OCI-LY1 (cell line): Measurements from ENCODE around the gene PLXNA1.

ENCODE experiments used
- H2AFZ ChIP-seq: fragments of 200-600 bp; sonication (generic), shearing (Covaris generic); 2 replicates; pipeline ENCODE4 v1.6.0; 2014; ENCODE audit warnings: antibody characterized with exemption, mild to moderate bottlenecking, low read length
- H3F3A ChIP-seq: fragments of 200-600 bp; sonication (generic), shearing (Covaris generic); 2 replicates; pipeline ENCODE4 v1.6.0; 2014; ENCODE audit warnings: mild to moderate bottlenecking, antibody characterized with exemption, low read length, moderate library complexity; ENCODE audit not compliant: insufficient read depth
- H3K27ac ChIP-seq: fragments of 200-600 bp; sonication (generic); 2 replicates; pipeline ENCODE4 v1.5.1; 2014; ENCODE audit warnings: low read length, mixed run types, mild to moderate bottlenecking, low read depth; ENCODE audit not compliant: poor library complexity, severe bottlenecking
- H3K27me3 ChIP-seq: fragments of 200-600 bp; sonication (generic); 2 replicates; pipeline ENCODE4 v1.6.0; 2014; ENCODE audit warnings: antibody characterized with exemption, mild to moderate bottlenecking, low read length, moderate library complexity; ENCODE audit not compliant: insufficient read depth
- H3K36me3 ChIP-seq: fragments of 200-600 bp; sonication (generic); 2 replicates; pipeline ENCODE4 v1.6.1; 2014; ENCODE audit warnings: mild to moderate bottlenecking, antibody characterized with exemption, low read length, moderate library complexity, mixed read lengths; ENCODE audit not compliant: insufficient read depth
- H3K4me1 ChIP-seq: fragments of 200-600 bp; sonication (generic); 2 replicates; pipeline ENCODE4 v1.5.1; 2014; ENCODE audit warnings: mild to moderate bottlenecking, low read length, moderate library complexity; ENCODE audit not compliant: insufficient read depth, severe bottlenecking
- H3K4me2 ChIP-seq: fragments of 200-600 bp; sonication (generic), shearing (Covaris generic); 2 replicates; pipeline ENCODE4 v1.6.1; 2014; ENCODE audit warnings: low read length
- H3K4me3 ChIP-seq: fragments of 200-600 bp; sonication (generic); 2 replicates; pipeline ENCODE4 v1.5.1; 2014; ENCODE audit warnings: low read length, low read depth, mild to moderate bottlenecking, mixed read lengths; ENCODE audit not compliant: poor library complexity, severe bottlenecking
- H3K79me2 ChIP-seq: fragments of 200-600 bp; shearing (Covaris generic); 2 replicates; pipeline ENCODE4 v1.6.1; 2016; ENCODE audit warnings: mixed run types, low read length, mixed read lengths; ENCODE audit not compliant: insufficient read depth
- H3K9ac ChIP-seq: fragments of 200-600 bp; sonication (generic), shearing (Covaris generic); 2 replicates; pipeline ENCODE4 v1.6.1; 2014; ENCODE audit warnings: mild to moderate bottlenecking, low read length, mixed read lengths
- H3K9me2 ChIP-seq: fragments of 200-600 bp; sonication (generic), shearing (Covaris generic); 2 replicates; pipeline ENCODE4 v1.6.1; 2014; ENCODE audit warnings: low read depth, mild to moderate bottlenecking, low read length, mixed read lengths
- H3K9me3 ChIP-seq: fragments of 200-600 bp; shearing (Covaris generic); 2 replicates; pipeline ENCODE4 v1.6.1; 2014; ENCODE audit warnings: low read length, mixed read lengths
- H4K20me1 ChIP-seq: fragments of 200-600 bp; sonication (generic), shearing (Covaris generic); 2 replicates; pipeline ENCODE4 v1.6.0; 2016; ENCODE audit warnings: mild to moderate bottlenecking, low read length; ENCODE audit not compliant: insufficient read depth
- EZH2 ChIP-seq: fragments of 200-600 bp; sonication (generic), shearing (Covaris generic); IDR thresholded peaks from 2 replicates; pipeline ENCODE4 v1.8.0; 2017; ENCODE audit warnings: borderline replicate concordance, mixed run types, mild to moderate bottlenecking, antibody characterized with exemption, low read length, moderate library complexity, mixed read lengths
- TF ChIP-seq, protein P1 (sequence below): fragments of 200-600 bp; sonication (generic), shearing (Covaris generic); IDR thresholded peaks from 2 replicates; pipeline ENCODE4 v1.5.1; 2017; ENCODE audit warnings: mild to moderate bottlenecking, antibody characterized with exemption, low read length, moderate library complexity, mixed read lengths

PLXNA1 gene

DNA sequence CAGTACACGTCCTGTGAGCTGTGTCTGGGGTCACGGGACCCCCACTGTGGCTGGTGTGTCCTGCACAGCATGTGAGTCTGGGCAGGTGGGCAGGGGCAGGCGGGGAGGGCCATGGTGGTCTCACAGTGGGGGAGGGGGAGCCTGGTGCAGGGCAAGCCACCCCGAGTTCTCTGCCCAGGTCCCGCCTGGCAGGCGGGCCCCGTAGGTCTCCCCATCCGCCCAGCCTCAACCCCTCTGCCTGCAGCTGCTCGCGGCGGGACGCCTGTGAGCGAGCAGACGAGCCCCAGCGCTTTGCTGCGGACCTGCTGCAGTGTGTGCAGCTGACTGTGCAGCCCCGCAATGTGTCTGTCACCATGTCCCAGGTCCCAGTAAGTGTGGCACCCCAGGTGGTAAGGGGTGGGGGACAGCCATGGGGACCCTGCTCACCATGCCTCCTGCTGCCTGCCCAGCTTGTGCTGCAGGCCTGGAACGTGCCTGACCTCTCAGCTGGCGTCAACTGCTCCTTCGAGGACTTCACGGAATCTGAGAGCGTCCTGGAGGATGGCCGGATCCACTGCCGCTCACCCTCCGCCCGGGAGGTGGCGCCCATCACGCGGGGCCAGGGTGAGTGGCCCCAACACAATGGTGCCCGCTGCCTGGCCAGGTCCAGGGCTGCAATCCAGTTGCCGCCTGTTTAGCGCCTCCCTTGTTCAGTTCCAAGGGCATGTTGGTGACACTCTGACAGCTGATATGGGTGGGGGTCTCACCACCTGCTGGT is 21.9 kb downstream of the PLXNA1 start:
- Histone ChIP-seq H3K4me2 (no peak overlapping the region), H3K4me3 (no peak overlapping the region), H3K27ac (no peak overlapping the region), H3K79me2 (no peaks in the 10 kb centered on the region), H3K9me2 (no peaks in the 10 kb centered on the region), H4K20me1 (no peaks in the 10 kb centered on the region), H3F3A (no peaks in the 10 kb centered on the region), H3K27me3 (no peaks in the 10 kb centered on the region), H3K36me3 (no peaks in the 10 kb centered on the region), H2AFZ (no peak overlapping the region), H3K9ac (no peak overlapping the region), H3K9me3 (no peaks in the 10 kb centered on the region), H3K4me1 (no peaks in the 10 kb centered on the region)
- TF ChIP-seq EZH2 = no peak
- TF ChIP-seq, protein P1, sequence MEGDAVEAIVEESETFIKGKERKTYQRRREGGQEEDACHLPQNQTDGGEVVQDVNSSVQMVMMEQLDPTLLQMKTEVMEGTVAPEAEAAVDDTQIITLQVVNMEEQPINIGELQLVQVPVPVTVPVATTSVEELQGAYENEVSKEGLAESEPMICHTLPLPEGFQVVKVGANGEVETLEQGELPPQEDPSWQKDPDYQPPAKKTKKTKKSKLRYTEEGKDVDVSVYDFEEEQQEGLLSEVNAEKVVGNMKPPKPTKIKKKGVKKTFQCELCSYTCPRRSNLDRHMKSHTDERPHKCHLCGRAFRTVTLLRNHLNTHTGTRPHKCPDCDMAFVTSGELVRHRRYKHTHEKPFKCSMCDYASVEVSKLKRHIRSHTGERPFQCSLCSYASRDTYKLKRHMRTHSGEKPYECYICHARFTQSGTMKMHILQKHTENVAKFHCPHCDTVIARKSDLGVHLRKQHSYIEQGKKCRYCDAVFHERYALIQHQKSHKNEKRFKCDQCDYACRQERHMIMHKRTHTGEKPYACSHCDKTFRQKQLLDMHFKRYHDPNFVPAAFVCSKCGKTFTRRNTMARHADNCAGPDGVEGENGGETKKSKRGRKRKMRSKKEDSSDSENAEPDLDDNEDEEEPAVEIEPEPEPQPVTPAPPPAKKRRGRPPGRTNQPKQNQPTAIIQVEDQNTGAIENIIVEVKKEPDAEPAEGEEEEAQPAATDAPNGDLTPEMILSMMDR = no peak

DNA sequence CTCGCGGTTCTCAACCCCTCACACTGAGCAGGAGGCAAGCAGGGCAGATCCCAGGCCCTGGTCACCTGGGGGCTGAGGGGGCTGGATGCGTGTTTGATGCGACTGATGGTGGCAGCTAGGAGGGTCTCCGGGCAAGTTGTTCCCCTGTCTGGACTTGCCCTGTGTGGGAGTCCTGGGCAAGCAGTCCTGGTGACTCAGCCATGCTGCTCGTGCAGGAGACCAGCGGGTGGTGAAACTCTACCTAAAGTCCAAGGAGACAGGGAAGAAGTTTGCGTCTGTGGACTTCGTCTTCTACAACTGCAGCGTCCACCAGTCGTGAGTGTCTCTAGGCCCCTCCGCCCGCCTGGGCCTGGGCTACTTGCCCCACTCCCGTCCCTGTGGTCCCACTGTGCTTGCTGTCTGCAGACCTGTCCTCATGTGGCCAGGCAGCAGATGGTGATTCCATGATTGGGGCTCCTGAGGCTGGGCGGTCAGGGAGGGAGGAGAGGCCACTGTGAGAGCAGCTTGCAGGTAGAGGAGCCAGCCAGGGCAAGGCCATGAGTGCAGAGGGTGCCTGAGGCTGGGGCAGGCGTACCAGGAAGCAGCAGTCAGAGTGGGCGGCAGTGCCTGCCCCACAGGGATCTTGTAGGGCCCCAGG is 23.1 kb downstream of the PLXNA1 start:
- Histone ChIP-seq H2AFZ (no peak overlapping the region), H3K9me3 (no peaks in the 10 kb centered on the region), H3K27ac (no peak overlapping the region), H4K20me1 (no peaks in the 10 kb centered on the region), H3K9me2 (no peaks in the 10 kb centered on the region), H3F3A (no peaks in the 10 kb centered on the region), H3K4me1 (no peaks in the 10 kb centered on the region), H3K79me2 (no peaks in the 10 kb centered on the region), H3K36me3 (no peaks in the 10 kb centered on the region), H3K4me3 (no peak overlapping the region), H3K27me3 (no peaks in the 10 kb centered on the region), H3K9ac (no peak overlapping the region), H3K4me2 (no peak overlapping the region)
- TF ChIP-seq, protein P1 = no peak
- no peak for TF ChIP-seq EZH2

DNA sequence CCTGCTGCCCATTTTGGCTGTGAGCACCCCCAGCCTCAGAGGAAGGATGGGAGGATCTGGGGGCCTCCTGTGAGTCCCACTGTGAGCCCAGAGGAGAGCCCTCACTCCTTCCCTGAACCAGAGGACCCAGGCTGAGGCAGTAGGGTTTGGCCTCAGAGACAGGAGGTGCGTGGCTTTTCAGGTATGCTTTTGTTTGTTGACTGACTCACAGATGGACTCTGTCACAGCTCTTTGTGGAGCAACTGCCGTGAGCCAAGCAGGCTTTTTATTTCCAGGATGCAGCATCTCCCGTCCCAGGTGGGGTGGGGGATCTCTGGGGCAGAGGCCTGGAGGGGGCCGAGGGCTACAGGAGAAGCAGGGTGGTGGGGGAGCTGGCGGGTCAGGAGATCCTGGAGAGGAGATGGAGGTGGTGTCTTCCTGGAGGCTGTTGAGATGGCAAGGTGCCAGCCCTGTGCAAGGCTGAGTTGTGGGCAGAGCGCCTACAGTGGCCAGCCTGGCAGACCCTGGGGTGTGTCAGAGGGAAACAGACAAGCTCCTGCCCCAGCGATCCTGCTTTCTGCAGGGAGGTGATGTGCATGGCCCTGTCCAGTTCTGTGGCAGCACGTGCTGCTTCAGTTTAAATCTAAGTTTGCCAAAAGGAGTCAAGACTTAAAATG is 24.0 kb downstream of the PLXNA1 start:
- no peaks in the 10 kb centered on the region for H3K27me3 ChIP-seq
- H3K9me3 ChIP-seq = no peaks in the 10 kb centered on the region
- H3F3A ChIP-seq = no peaks in the 10 kb centered on the region
- H3K9ac ChIP-seq = no peak overlapping the region
- TF ChIP-seq, protein P1 = no peak
- TF ChIP-seq EZH2 = no peak
- H3K4me1 ChIP-seq = no peaks in the 10 kb centered on the region
- no peaks in the 10 kb centered on the region for H3K9me2 ChIP-seq
- H2AFZ ChIP-seq = no peak overlapping the region
- H3K79me2 ChIP-seq = no peaks in the 10 kb centered on the region
- H3K4me2 ChIP-seq = no peak overlapping the region
- no peaks in the 10 kb centered on the region for H4K20me1 ChIP-seq
- H3K27ac ChIP-seq = no peak overlapping the region
- no peaks in the 10 kb centered on the region for H3K36me3 ChIP-seq
- no peak overlapping the region for H3K4me3 ChIP-seq
